Activated B cell treated with CpG ODN at 0.5 μM for 24 hours (primary cell): Measurements from ENCODE around the gene COPS3. TPM values are rescaled to one million over a fixed set of nuclear protein-coding genes. Genes with fewer than 3 reads are reported as not detected.
A peak's percentile ranks its signal among the peaks of the same experiment; 100 is the strongest.

Experiments
- ATAC-seq: fragments of 200-7000 bp; cut with Tn5 transposase; one replicate; pipeline ENCODE4 v1.10.0; 2021; ENCODE audit warnings: low read depth, mild to moderate bottlenecking, moderate library complexity
- CTCF ChIA-PET: fragments of 350-600 bp; sonication (Branson Sonifier 250); formaldehyde crosslinking; loops from one replicate; lab custom pipeline; 2021; ENCODE audit warnings: antibody characterized with exemption; lab: Charles Lee
- POLR2A ChIA-PET: fragments of 350-600 bp; sonication (Branson Sonifier 250); formaldehyde crosslinking; loops from one replicate; lab custom pipeline; 2021; ENCODE audit warnings: antibody characterized with exemption; lab: Charles Lee
- DNase-seq: peaks from one replicate; pipeline ENCODE4 v3.0.0; 2022
- H3K27ac Mint-ChIP-seq: one replicate; pipeline ENCODE4 v1.8.0; 2020; ENCODE audit warnings: mixed read lengths
- H3K27me3 Mint-ChIP-seq: one replicate; pipeline ENCODE4 v1.8.0; 2021; ENCODE audit warnings: mixed read lengths
- H3K36me3 Mint-ChIP-seq: one replicate; pipeline ENCODE4 v1.8.0; 2021; ENCODE audit warnings: low read depth, mixed read lengths
- H3K4me1 Mint-ChIP-seq: one replicate; pipeline ENCODE4 v1.8.0; 2021; ENCODE audit warnings: mixed read lengths
- H3K4me3 Mint-ChIP-seq: one replicate; pipeline ENCODE4 v1.8.0; 2020; ENCODE audit warnings: mild to moderate bottlenecking, mixed read lengths
- H3K9me3 Mint-ChIP-seq: one replicate; pipeline ENCODE4 v1.8.0; 2020; ENCODE audit warnings: mixed read lengths
- CTCF ChIP-seq: fragments of 200-600 bp; IDR thresholded peaks from one replicate; pipeline ENCODE4 v1.8.0; 2022; ENCODE audit warnings: antibody characterized with exemption, mild to moderate bottlenecking
- intact Hi-C: fragments of 100-400 bp; cut with micrococcal nuclease; formaldehyde crosslinking; loops from one replicate; pipeline ENCODE4 v1.15.1; 2024
- total RNA-seq: library from RNA; stranded (reverse); gene quantifications from 2 replicates; pipeline ENCODE4 v1.2.3, GENCODE V29; 2022

The COPS3 gene
- total RNA-seq, 1 donor from 2014 or later = 73.7 TPM

- no peak for DNase-seq
- Mint-ChIP-seq H3K27ac (no peak overlapping the region), H3K36me3 (peaks cover 25% of the 10 kb centered on the region), H3K9me3 (no peaks in the 10 kb centered on the region), H3K27me3 (no peaks in the 10 kb centered on the region), H3K4me1 (no peaks in the 10 kb centered on the region), H3K4me3 (no peak overlapping the region)
- no peak for ATAC-seq
- no peak for TF ChIP-seq CTCF
- CTCF ChIA-PET = no interaction called here
- intact Hi-C loops = no loop called here
- POLR2A ChIA-PET = no interaction called here
Measured at GRCh38 chr17:17243163-17243562, 37.9 kb downstream of the COPS3 start.

GRCh38 chr17:17242246-17242645 is 38.8 kb downstream of the COPS3 start:
- ChIA-PET POLR2A (no interaction called here), CTCF (no interaction called here)
- Mint-ChIP-seq H3K9me3 (no peaks in the 10 kb centered on the region), H3K36me3 (peaks cover 21% of the 10 kb centered on the region), H3K27me3 (no peaks in the 10 kb centered on the region), H3K27ac (no peak overlapping the region), H3K4me3 (no peak overlapping the region), H3K4me1 (no peaks in the 10 kb centered on the region)
- ATAC-seq (no peak), DNase-seq (no peak)
- intact Hi-C loops = no loop called here
- no peak for TF ChIP-seq CTCF

GRCh38 chr17:17241656-17242055 is 39.4 kb downstream of the COPS3 start:
- ATAC-seq (no peak), DNase-seq (no peak)
- no peak for TF ChIP-seq CTCF
- ChIA-PET CTCF (no interaction called here), POLR2A (interaction anchor here (0.7 kb wide), 1 partner anchor 25 kb away, joined by 3 read pairs; no protein-coding TSS in a partner anchor)
- intact Hi-C loops = no loop called here
- H3K4me3 Mint-ChIP-seq = no peak overlapping the region
- no peaks in the 10 kb centered on the region for H3K9me3 Mint-ChIP-seq
- H3K27me3 Mint-ChIP-seq = no peaks in the 10 kb centered on the region
- no peaks in the 10 kb centered on the region for H3K4me1 Mint-ChIP-seq
- no peak overlapping the region for H3K27ac Mint-ChIP-seq
- peaks cover 17% of the 10 kb centered on the region for H3K36me3 Mint-ChIP-seq

GRCh38 chr17:17239832-17240231 is 41.2 kb downstream of the COPS3 start:
- H3K9me3 Mint-ChIP-seq = no peaks in the 10 kb centered on the region
- intact Hi-C loops = loop anchor here (5.0 to 10.0 kb wide), 2 partner anchors 62 to 235 kb away; partner anchors contain the start of gene NT5M
- H3K36me3 Mint-ChIP-seq = peaks cover 12% of the 10 kb centered on the region
- no peak overlapping the region for H3K4me3 Mint-ChIP-seq
- H3K4me1 Mint-ChIP-seq = peaks cover 14% of the 10 kb centered on the region
- no peak overlapping the region for H3K27ac Mint-ChIP-seq
- ChIA-PET CTCF (no interaction called here), POLR2A (interaction anchor here (0.7 kb wide), 1 partner anchor 986 kb away, joined by 7 read pairs; no protein-coding TSS in a partner anchor)
- H3K27me3 Mint-ChIP-seq = no peaks in the 10 kb centered on the region
- DNase-seq (no peak), ATAC-seq (no peak)
- TF ChIP-seq CTCF = no peak

- H3K9me3 Mint-ChIP-seq = no peaks in the 10 kb centered on the region
- no peak for TF ChIP-seq CTCF
- no peaks in the 10 kb centered on the region for H3K27me3 Mint-ChIP-seq
- ChIA-PET CTCF (interaction anchor here (0.7 kb wide), 1 partner anchor 44 kb away, joined by 3 read pairs; the partner anchor contains the start of gene COPS3), POLR2A (interaction anchor here (0.6 to 2.1 kb wide), 11 partner anchors 9 to 253 kb away, joined by 3 to 17 read pairs (median 3); partner anchors contain the start of gene COPS3)
- intact Hi-C loops = loop anchor here (1.0 to 10.0 kb wide), 7 partner anchors 31 to 354 kb away; partner anchors contain the start of genes COPS3, NT5M, PEMT and PLD6
- ATAC-seq = peak; percentile 90
- H3K4me1 Mint-ChIP-seq = peaks cover 14% of the 10 kb centered on the region
- peaks cover 18% of the 10 kb centered on the region for H3K36me3 Mint-ChIP-seq
- H3K27ac Mint-ChIP-seq = peak within 1 kb of the TSS; percentile 99
- peak within 1 kb of the TSS; percentile 96 for H3K4me3 Mint-ChIP-seq
- DNase-seq = peak; percentile 89
Measured at GRCh38 chr17:17237026-17237799, 43.8 kb downstream of the COPS3 start, which contains the start of gene FLCN. Gene FLCN, minus strand, starts transcription at chr17:17237168. Its CDS starts 9,031 bp downstream, at chr17:17228137.
